ENCODE data around the gene FSCN2.

The FSCN2 gene

GRCh38 chr17:81491761-81492160 is 36.4 kb upstream of the FSCN2 start:
- DNase-seq = no peak

- DNase-seq = no peak
Observed at GRCh38 chr17:81492202-81492601, 36.0 kb upstream of the FSCN2 start.

GRCh38 chr17:81492706-81493105 is 35.5 kb upstream of the FSCN2 start:
- no peak for DNase-seq

GRCh38 chr17:81493198-81494038 is 34.8 kb upstream of the FSCN2 start:
- DNase-seq = no peak

GRCh38 chr17:81494626-81495377 is 33.4 kb upstream of the FSCN2 start:
- no peak for DNase-seq

GRCh38 chr17:81498953-81499600 is 29.1 kb upstream of the FSCN2 start:
- DNase-seq = no peak

GRCh38 chr17:81499601-81499970 is 28.6 kb upstream of the FSCN2 start:
- DNase-seq = no peak

- DNase-seq = peak; percentile 88
Observed at GRCh38 chr17:81500047-81500446, 28.1 kb upstream of the FSCN2 start.

- no peak for DNase-seq
Observed at GRCh38 chr17:81502471-81503017, 25.6 kb upstream of the FSCN2 start.

GRCh38 chr17:81503619-81504018 is 24.6 kb upstream of the FSCN2 start:
- DNase-seq = no peak

- DNase-seq = peak; percentile 83
Observed at GRCh38 chr17:81508639-81509206, 19.5 kb upstream of the FSCN2 start.

GRCh38 chr17:81509207-81509971 is 18.8 kb upstream of the FSCN2 start:
- peak; percentile 71 for DNase-seq

- no peak for DNase-seq
Observed at GRCh38 chr17:81509972-81510784, 18.0 kb upstream of the FSCN2 start.

GRCh38 chr17:81510785-81511553 is 17.2 kb upstream of the FSCN2 start:
- peak; percentile 56 for DNase-seq

- DNase-seq = no peak
Observed at GRCh38 chr17:81511554-81511803, 16.7 kb upstream of the FSCN2 start.

- no peak for DNase-seq
Observed at GRCh38 chr17:81511804-81512561, 16.2 kb upstream of the FSCN2 start.

GRCh38 chr17:81512562-81513371 is 15.4 kb upstream of the FSCN2 start, which contains the start of gene ACTG1:
Gene ACTG1, minus strand, starts transcription at chr17:81512799. Its CDS starts 445 bp downstream, at chr17:81512354.
- DNase-seq = peak; percentile 96

- DNase-seq = peak; percentile 85
Observed at GRCh38 chr17:81513372-81513752, 14.8 kb upstream of the FSCN2 start.

Measured in islet precursor cell (in vitro differentiated cells).